ENCODE results near the gene BRAF. TPM values are rescaled to one million over a fixed set of nuclear protein-coding genes. Genes with fewer than 3 reads are reported as not detected.
"Not testable (repeated sequence)": the region's sequence is repeated elsewhere in the genome, so short reads cannot be mapped to it uniquely, and the experiment has no call there.

The BRAF gene
- total RNA-seq, 1 experiment from 2014 or later, result 29.7 TPM

GRCh38 chr7:140915935-140916555 is 8.7 kb downstream of the BRAF start (continued):
- no peak for TF ChIP-seq TCF7L2 (IDR thresholded peaks at IDR 0.05; ENCODE audit: borderline replicate concordance, extremely low read depth, insufficient read depth, insufficient read length)
- TF ChIP-seq EZH2phosphoT487 (IDR thresholded peaks at IDR 0.05; ENCODE audit: borderline replicate concordance), result no peak
- TF ChIP-seq JUND (IDR thresholded peaks at IDR 0.05), result no peak
- TF ChIP-seq POLR2AphosphoS5 (IDR thresholded peaks at IDR 0.05; ENCODE audit: low read depth, low read length), result no peak

GRCh38 chr7:140914083-140914482 is 10.6 kb downstream of the BRAF start:
- no peaks in the 10 kb centered on the region for H3K9me2 ChIP-seq (ENCODE audit: insufficient read depth)
- ATAC-seq (no peak), DNase-seq (ENCODE audit: low read depth, low spot score) (no peak)
- ChIA-PET POLR2A (no interaction called here), RAD21 (ENCODE audit: low non-redundant PET in 1 of 2, low total read pairs in 2 of 2, uncharacterized antibody in 2 of 2, unreplicated experiment in 2 of 2) (no interaction called here), CTCF (no interaction called here)
- no peak overlapping the region for H3K4me2 ChIP-seq (ENCODE audit: low read length)
- H3K27ac ChIP-seq (ENCODE audit: low read depth, low read length), result no peak overlapping the region
- H3K27me3 ChIP-seq (ENCODE audit: insufficient read depth, low read length), result no peaks in the 10 kb centered on the region
- no TSS peak for BruUV-seq (replicated peaks)
- no peak overlapping the region for H2AFZ ChIP-seq (ENCODE audit: low read depth, low read length, poor library complexity, severe bottlenecking)
- no peaks in the 10 kb centered on the region for H3K9me3 ChIP-seq (ENCODE audit: control insufficient read depth in 1 of 2, insufficient read depth in 1 of 2, low read depth in 1 of 2, low read length in 2 of 2)
- H3K79me2 ChIP-seq (ENCODE audit: insufficient read depth, low read length), result peaks cover 95% of the 10 kb centered on the region
- no peaks in the 10 kb centered on the region for H3K36me3 ChIP-seq (ENCODE audit: control insufficient read depth in 1 of 2, insufficient read depth in 2 of 2, low read length in 2 of 2)
- no peaks in the 10 kb centered on the region for H3K4me1 ChIP-seq (ENCODE audit: control insufficient read depth in 1 of 2, insufficient read depth in 2 of 2, low read length in 2 of 2)
- H4K20me1 ChIP-seq (ENCODE audit: insufficient read depth), result no peaks in the 10 kb centered on the region
- no peak overlapping the region for H3K9ac ChIP-seq (ENCODE audit: low read length)
- intact Hi-C loops (cut with micrococcal nuclease), result no loop called here
- TF ChIP-seq ZNF274 (IDR thresholded peaks at IDR 0.05; ENCODE audit: low read depth, low read length) (no peak), CTCF (IDR thresholded peaks at IDR 0.05 in 2 of 3, conservative IDR thresholded peaks at IDR 0.05 in 1 of 3; ENCODE audit: borderline replicate concordance in 1 of 3, insufficient read depth in 1 of 3, low read depth in 2 of 3, low read length in 2 of 3) (no peak), RAD21 (IDR thresholded peaks at IDR 0.05; ENCODE audit: low read depth) (no peak), ZBTB33 (IDR thresholded peaks at IDR 0.05; ENCODE audit: extremely low read depth, insufficient replicate concordance, low read length) (no peak), JUND (IDR thresholded peaks at IDR 0.05) (no peak), POLR2AphosphoS5 (IDR thresholded peaks at IDR 0.05; ENCODE audit: low read depth, low read length) (no peak), YY1 (IDR thresholded peaks at IDR 0.05; ENCODE audit: extremely low read depth, insufficient replicate concordance, low read depth, low read length) (no peak), FOSL1 (IDR thresholded peaks at IDR 0.05; ENCODE audit: low read depth) (no peak), EGR1 (IDR thresholded peaks at IDR 0.05; ENCODE audit: low read depth) (no peak), MAX (IDR thresholded peaks at IDR 0.05) (no peak), EZH2phosphoT487 (IDR thresholded peaks at IDR 0.05; ENCODE audit: borderline replicate concordance) (no peak), ATF3 (IDR thresholded peaks at IDR 0.05) (no peak)
- no peak overlapping the region for H3K4me3 ChIP-seq (replicated peaks in 1 of 2; ENCODE audit: low read depth in 1 of 2, low read length in 2 of 2)

- H3K9me2 ChIP-seq (ENCODE audit: insufficient read depth); H4K20me1 ChIP-seq (ENCODE audit: insufficient read depth); H3K9ac ChIP-seq (ENCODE audit: low read length); H3K4me1 ChIP-seq (ENCODE audit: control insufficient read depth in 1 of 2, insufficient read depth in 2 of 2, low read length in 2 of 2); H2AFZ ChIP-seq (ENCODE audit: low read depth, low read length, poor library complexity, severe bottlenecking); BruUV-seq (replicated peaks); DNase-seq (ENCODE audit: low read depth, low spot score); H3K27ac ChIP-seq (ENCODE audit: low read depth, low read length); H3K9me3 ChIP-seq (ENCODE audit: control insufficient read depth in 1 of 2, insufficient read depth in 1 of 2, low read depth in 1 of 2, low read length in 2 of 2); H3K4me3 ChIP-seq (replicated peaks in 1 of 2; ENCODE audit: low read depth in 1 of 2, low read length in 2 of 2); intact Hi-C loops (cut with micrococcal nuclease); POLR2A ChIA-PET; H3K27me3 ChIP-seq (ENCODE audit: insufficient read depth, low read length); RAD21 ChIA-PET (ENCODE audit: low non-redundant PET in 1 of 2, low total read pairs in 2 of 2, uncharacterized antibody in 2 of 2, unreplicated experiment in 2 of 2); ATAC-seq; H3K36me3 ChIP-seq (ENCODE audit: control insufficient read depth in 1 of 2, insufficient read depth in 2 of 2, low read length in 2 of 2); H3K4me2 ChIP-seq (ENCODE audit: low read length): not testable (repeated sequence)
- CTCF ChIA-PET, result interaction anchor here (0.6 kb wide), 1 partner anchor 16 kb away, joined by 3 read pairs; no protein-coding TSS in a partner anchor
- H3K79me2 ChIP-seq (ENCODE audit: insufficient read depth, low read length), result peaks cover 96% of the 10 kb centered on the region
Measured at GRCh38 chr7:140913596-140913928, 11.2 kb downstream of the BRAF start.

Data from HCT116 (cell line).